ENCODE measurements around the gene CEBPA. TPM values are rescaled to one million over a fixed set of nuclear protein-coding genes. Genes with fewer than 3 reads are reported as not detected.
A peak's percentile ranks its signal among the peaks of the same experiment; 100 is the strongest.

CEBPA gene
- total and polyA plus RNA-seq, 12 donors, result 0.60 to 29.9 (median 8.4) TPM

DNA sequence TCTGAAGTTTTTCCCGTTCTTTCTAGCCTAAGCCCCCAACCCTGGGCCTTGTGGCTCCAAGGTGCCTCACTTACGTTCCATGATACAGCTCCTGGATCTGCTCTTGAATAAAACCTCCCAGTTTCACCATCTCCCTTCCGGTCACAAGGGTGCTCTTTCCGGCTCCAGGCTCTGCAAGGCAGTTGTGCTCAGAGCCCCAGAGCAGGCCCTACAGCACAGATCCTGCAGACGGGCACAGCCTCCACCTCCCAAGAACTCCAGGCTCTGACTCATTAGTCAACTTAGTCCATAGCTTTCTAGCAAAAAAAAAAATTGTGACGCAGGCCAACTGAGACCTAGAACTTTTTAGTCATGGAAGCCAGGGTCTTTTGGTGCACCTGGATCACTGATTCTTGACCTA lies 42.8 kb downstream of the CEBPA start:
- H3K27ac ChIP-seq, result peak overlapping the region in 1 of 5 donors; percentile 57
- H3K9me3 ChIP-seq (replicated peaks in 1 of 3), result no peaks in the 10 kb centered on the region
- DNase-seq, result peak in 1 of 7 donors; percentile 19
- H3K27me3 ChIP-seq, result no peaks in the 10 kb centered on the region
- WGBS, 4 donors, result 65 to 84% (median 72%) methylated on average over 6 of the region's 6 CpGs
- TF ChIP-seq POLR2A (IDR thresholded peaks at IDR 0.05), result no peak
- TF ChIP-seq CTCF (IDR thresholded peaks at IDR 0.05), result no peak
- H3K36me3 ChIP-seq (replicated peaks in 1 of 2), result no peaks in the 10 kb centered on the region
- intact Hi-C loops (cut with DNase I), result no loop called here
- H3K4me1 ChIP-seq (replicated peaks in 1 of 2), result no peaks in the 10 kb centered on the region
- no peak overlapping the region for H3K4me3 ChIP-seq

DNA sequence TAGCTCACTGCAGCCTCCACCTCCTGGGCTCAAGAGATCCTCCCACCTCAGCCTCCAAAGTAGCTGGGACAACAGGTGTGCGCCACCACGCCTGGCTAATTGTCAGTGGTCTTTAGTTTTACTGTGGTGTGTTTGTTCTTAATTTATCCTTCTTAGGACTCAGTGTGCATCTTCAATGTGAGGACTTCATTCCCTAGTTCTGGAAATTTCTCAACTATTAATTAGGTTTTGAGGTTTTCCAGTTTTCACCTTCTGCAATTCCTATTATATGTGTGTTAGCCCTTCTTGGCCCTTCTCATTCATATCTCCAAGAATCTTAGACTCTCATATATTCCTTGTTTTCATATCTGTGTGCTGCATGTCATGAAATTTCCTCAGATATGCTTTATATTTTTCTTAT lies 44.5 kb downstream of the CEBPA start:
- Histone ChIP-seq H3K27me3 (no peaks in the 10 kb centered on the region), H3K36me3 (replicated peaks in 1 of 2) (no peaks in the 10 kb centered on the region), H3K27ac (no peak overlapping the region), H3K4me3 (no peak overlapping the region), H3K9me3 (replicated peaks in 1 of 3) (no peaks in the 10 kb centered on the region), H3K4me1 (replicated peaks in 1 of 2) (no peaks in the 10 kb centered on the region)
- WGBS, 4 donors, result 96 to 100% (median 100%) methylated on average over 2 of the region's 2 CpGs
- DNase-seq, result no peak
- intact Hi-C loops (cut with DNase I), result no loop called here
- TF ChIP-seq POLR2A (IDR thresholded peaks at IDR 0.05) (no peak), CTCF (IDR thresholded peaks at IDR 0.05) (no peak)

DNA sequence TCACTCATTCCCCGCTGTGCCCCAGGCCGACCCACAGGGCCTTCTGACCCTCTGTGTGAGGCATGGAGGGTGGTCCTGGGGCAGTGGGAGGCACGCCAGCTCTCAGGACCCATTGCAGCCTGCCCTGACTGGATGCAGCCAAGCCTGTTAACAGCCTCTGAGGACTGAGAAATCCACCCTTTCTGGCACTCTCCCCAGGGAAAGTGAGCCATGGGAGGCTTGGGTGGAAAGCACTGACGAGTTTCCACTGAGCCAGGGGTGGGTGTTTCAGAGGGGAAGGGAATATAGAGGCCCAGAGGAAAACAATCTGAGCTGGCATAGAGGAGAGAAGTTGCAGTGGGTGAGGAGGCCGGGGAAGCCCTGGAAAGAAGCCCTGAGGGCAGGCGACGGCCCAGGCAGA lies 46.1 kb downstream of the CEBPA start:
- no peak for DNase-seq
- H3K27me3 ChIP-seq, result no peaks in the 10 kb centered on the region
- TF ChIP-seq POLR2A (IDR thresholded peaks at IDR 0.05), result no peak
- TF ChIP-seq CTCF (IDR thresholded peaks at IDR 0.05), result no peak
- H3K27ac ChIP-seq, result no peak overlapping the region
- WGBS, 4 donors, result 43 to 70% (median 52%) methylated on average over 4 to 7 of the region's 7 CpGs
- H3K4me3 ChIP-seq, result no peak overlapping the region
- no peaks in the 10 kb centered on the region for H3K4me1 ChIP-seq (replicated peaks in 1 of 2)
- intact Hi-C loops (cut with DNase I), result no loop called here
- H3K36me3 ChIP-seq (replicated peaks in 1 of 2), result no peaks in the 10 kb centered on the region
- H3K9me3 ChIP-seq (replicated peaks in 1 of 3), result no peaks in the 10 kb centered on the region

DNA sequence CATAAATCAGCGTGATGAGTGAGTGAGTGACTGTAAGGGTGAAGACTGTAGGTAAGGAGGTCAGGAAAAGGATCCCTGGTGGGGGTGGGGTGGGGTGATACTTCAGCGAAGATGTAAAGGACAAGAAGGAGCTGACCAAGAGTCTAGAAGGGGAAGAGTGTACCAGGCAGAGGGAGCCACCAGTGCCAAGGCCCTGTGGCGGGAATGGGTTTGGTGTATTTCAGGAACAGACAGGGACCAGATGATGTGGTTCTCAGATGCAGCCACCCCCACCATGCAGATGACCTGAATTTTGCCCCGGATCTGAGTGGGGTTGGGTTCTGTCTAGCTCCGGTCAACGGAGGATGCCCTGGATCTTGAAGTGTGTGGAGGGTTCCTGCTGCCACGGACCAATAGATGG lies 46.6 kb downstream of the CEBPA start:
- H3K27me3 ChIP-seq, result no peaks in the 10 kb centered on the region
- H3K27ac ChIP-seq, result no peak overlapping the region
- DNase-seq, result no peak
- no peaks in the 10 kb centered on the region for H3K9me3 ChIP-seq (replicated peaks in 1 of 3)
- H3K36me3 ChIP-seq (replicated peaks in 1 of 2), result no peaks in the 10 kb centered on the region
- intact Hi-C loops (cut with DNase I), result no loop called here
- TF ChIP-seq CTCF (IDR thresholded peaks at IDR 0.05), result no peak
- TF ChIP-seq POLR2A (IDR thresholded peaks at IDR 0.05), result no peak
- WGBS, 4 donors, result 81 to 89% (median 85%) methylated on average over 5 to 7 of the region's 7 CpGs
- H3K4me1 ChIP-seq (replicated peaks in 1 of 2), result no peaks in the 10 kb centered on the region
- no peak overlapping the region for H3K4me3 ChIP-seq
